VCaP (cell line): ENCODE measurements around the gene ADAMTS9.

Experiments
- H3K27ac ChIP-seq: fragments of 450-650 bp; 2 replicates; pipeline ENCODE4 v1.5.1; 2017
- CTCF ChIP-seq: fragments of 450-650 bp; conservative IDR thresholded peaks from 2 replicates; pipeline ENCODE4 v1.5.1; 2017; ENCODE audit warnings: mild to moderate bottlenecking, moderate library complexity

ADAMTS9 gene

GRCh38 chr3:64650715-64651114, 37.1 kb downstream of the ADAMTS9 start:
- TF ChIP-seq CTCF = no peak
- no peak overlapping the region for H3K27ac ChIP-seq

GRCh38 chr3:64650096-64650622, 37.6 kb downstream of the ADAMTS9 start:
- H3K27ac ChIP-seq = no peak overlapping the region
- no peak for TF ChIP-seq CTCF

- no peak for TF ChIP-seq CTCF
- H3K27ac ChIP-seq = no peak overlapping the region
Measured at GRCh38 chr3:64648927-64649906, 38.6 kb downstream of the ADAMTS9 start.

GRCh38 chr3:64647825-64648224, 40.0 kb downstream of the ADAMTS9 start:
- TF ChIP-seq CTCF = no peak
- no peak overlapping the region for H3K27ac ChIP-seq

GRCh38 chr3:64645243-64645642, 42.6 kb downstream of the ADAMTS9 start:
- no peak overlapping the region for H3K27ac ChIP-seq
- TF ChIP-seq CTCF = no peak

- no peak overlapping the region for H3K27ac ChIP-seq
- no peak for TF ChIP-seq CTCF
Measured at GRCh38 chr3:64644483-64644882, 43.3 kb downstream of the ADAMTS9 start.

- H3K27ac ChIP-seq = no peak overlapping the region
- no peak for TF ChIP-seq CTCF
Measured at GRCh38 chr3:64642327-64643151, 45.3 kb downstream of the ADAMTS9 start.
